ENCODE measurements around the gene EBF4.

EBF4 gene

DNA sequence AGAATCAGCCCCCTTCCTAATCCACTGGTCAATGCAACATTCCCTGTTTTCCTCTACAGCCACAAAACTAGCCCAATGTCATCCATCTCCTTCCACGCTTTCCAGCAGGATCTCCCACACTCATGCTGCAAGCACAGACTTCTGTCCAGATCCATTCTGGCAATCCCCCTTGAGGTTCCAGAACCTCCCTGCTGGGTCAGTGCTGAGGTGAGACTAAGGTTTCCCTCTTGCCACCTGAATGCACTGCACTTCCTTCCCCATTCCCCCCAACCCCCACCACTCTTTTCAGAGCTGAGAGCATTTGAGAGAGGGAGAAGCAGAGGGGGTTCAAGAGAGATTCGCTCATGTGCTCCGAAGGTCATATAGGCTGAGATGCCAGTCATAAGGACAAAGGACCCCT lies 43.9 kb downstream of the EBF4 start:
- no peak for DNase-seq (ENCODE audit: low spot score in 2 of 2)
- peaks cover 2% of the 10 kb centered on the region for H3K4me1 Mint-ChIP-seq
- H3K27me3 Mint-ChIP-seq = peaks cover 13% of the 10 kb centered on the region
- peaks cover 8% of the 10 kb centered on the region for H3K9me3 Mint-ChIP-seq
- H3K36me3 Mint-ChIP-seq = no peaks in the 10 kb centered on the region
- H3K27ac Mint-ChIP-seq = no peak overlapping the region
- ATAC-seq (ENCODE audit: low read depth) = no peak
- H3K4me3 Mint-ChIP-seq = no peak overlapping the region

DNA sequence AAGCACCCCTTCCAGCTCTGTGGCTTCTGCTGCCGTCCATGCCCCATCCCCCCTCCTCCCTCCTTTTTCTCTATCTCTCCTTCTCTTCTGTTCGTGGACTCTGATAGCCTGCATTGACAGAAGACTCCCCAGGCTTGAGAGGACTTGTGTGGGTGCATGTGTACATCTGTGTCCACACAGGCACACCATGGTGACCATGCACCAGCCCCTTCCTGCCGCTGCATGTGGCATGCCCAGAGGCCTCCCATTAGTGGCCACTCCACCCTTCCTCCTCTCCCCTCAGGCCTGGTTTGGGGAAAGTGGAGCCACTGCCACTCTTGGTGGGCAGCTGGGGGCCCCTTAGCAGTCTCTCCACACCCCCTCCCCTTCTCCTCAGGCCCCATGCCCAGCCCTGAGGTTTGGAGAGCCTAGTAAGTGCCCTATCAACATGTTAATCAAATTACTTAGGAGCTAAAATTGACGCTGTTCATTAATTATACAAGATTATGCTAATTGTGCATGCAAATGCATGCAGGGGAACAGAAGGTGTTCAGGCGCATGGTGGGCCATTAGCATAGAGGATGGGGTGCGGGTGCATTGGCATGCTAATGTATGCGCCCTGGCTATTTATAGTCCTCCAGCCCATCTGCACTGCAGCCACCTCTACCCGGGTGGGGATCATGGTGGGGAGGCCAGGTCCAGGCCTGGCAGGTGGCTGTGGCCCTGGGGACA lies 45.9 kb downstream of the EBF4 start:
- H3K27me3 Mint-ChIP-seq = peaks cover 23% of the 10 kb centered on the region
- H3K9me3 Mint-ChIP-seq = peaks cover under 1% of the 10 kb centered on the region
- ATAC-seq (ENCODE audit: low read depth) (no peak), DNase-seq (ENCODE audit: low spot score in 2 of 2) (no peak)
- no peak overlapping the region for H3K27ac Mint-ChIP-seq
- no peak overlapping the region for H3K4me3 Mint-ChIP-seq
- H3K36me3 Mint-ChIP-seq = no peaks in the 10 kb centered on the region
- H3K4me1 Mint-ChIP-seq = peaks cover 8% of the 10 kb centered on the region

DNA sequence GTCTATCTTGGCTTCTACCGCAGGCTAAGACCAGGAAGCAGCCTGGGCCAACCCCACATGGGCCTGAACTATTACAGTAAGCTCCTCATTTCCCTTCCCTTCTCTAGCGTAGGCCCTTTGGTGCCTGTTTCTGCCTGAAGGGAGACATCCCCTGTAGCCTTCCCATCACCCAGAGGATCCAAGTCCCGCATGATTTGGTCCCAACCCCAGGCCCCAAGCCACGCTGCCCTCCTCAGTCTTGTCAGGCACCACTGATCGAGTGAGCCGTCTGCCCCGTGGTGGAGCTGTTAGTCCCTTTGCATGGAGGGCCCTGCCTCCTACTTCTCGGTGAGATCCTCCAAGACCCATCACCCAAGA lies 46.4 kb downstream of the EBF4 start:
- Mint-ChIP-seq H3K27me3 (peaks cover 24% of the 10 kb centered on the region), H3K36me3 (no peaks in the 10 kb centered on the region), H3K27ac (no peak overlapping the region), H3K9me3 (no peaks in the 10 kb centered on the region), H3K4me1 (peaks cover 8% of the 10 kb centered on the region), H3K4me3 (no peak overlapping the region)
- DNase-seq (ENCODE audit: low spot score in 2 of 2) (no peak), ATAC-seq (ENCODE audit: low read depth) (no peak)

DNA sequence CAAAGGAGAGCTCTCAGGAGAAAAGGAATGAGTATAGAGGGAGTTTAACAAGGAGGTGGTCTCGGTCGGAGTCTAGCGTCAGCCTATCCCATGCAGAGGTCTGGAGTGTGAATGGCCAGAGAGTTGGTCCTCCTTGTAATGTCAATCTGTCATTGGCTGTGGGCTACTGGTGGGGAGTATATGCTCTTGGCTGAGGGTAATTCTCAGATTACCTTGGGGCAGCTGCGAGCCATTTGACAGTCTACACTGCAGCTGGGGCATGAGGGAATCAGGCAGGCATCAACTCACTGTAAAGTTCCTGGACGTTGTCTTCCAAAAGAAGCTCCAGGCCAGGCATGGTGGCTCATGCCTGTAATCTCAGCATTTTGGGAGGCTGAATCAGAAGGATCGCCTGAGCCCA lies 48.1 kb downstream of the EBF4 start:
- Mint-ChIP-seq H3K9me3 (no peaks in the 10 kb centered on the region), H3K36me3 (no peaks in the 10 kb centered on the region), H3K27me3 (peaks cover 26% of the 10 kb centered on the region), H3K27ac (no peak overlapping the region), H3K4me3 (no peak overlapping the region), H3K4me1 (peaks cover 8% of the 10 kb centered on the region)
- DNase-seq (ENCODE audit: low spot score in 2 of 2) (no peak), ATAC-seq (ENCODE audit: low read depth) (no peak)

DNA sequence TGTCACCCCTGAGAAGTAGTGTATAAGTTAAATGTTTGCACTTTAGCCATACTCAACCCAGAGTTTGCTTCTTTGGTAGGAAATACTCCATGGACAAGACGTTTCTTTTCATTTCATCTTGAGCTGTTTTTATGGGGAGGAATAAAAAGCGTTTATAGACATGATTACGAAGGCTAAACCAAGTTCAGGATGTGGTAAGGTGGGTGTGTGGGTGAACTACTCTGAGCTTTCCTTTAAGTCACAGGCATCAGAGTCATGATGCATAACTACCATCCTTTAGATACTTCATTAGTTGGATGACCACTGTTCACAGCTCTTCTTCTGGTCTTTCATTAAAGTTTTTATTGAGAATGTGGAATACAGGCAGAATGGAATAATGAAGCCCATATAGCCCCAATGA lies 48.9 kb downstream of the EBF4 start:
- DNase-seq (ENCODE audit: low spot score in 2 of 2) = no peak
- no peaks in the 10 kb centered on the region for H3K9me3 Mint-ChIP-seq
- no peak overlapping the region for H3K4me3 Mint-ChIP-seq
- peaks cover 10% of the 10 kb centered on the region for H3K4me1 Mint-ChIP-seq
- H3K36me3 Mint-ChIP-seq = no peaks in the 10 kb centered on the region
- no peak overlapping the region for H3K27ac Mint-ChIP-seq
- H3K27me3 Mint-ChIP-seq = peaks cover 26% of the 10 kb centered on the region
- ATAC-seq (ENCODE audit: low read depth) = no peak

DNA sequence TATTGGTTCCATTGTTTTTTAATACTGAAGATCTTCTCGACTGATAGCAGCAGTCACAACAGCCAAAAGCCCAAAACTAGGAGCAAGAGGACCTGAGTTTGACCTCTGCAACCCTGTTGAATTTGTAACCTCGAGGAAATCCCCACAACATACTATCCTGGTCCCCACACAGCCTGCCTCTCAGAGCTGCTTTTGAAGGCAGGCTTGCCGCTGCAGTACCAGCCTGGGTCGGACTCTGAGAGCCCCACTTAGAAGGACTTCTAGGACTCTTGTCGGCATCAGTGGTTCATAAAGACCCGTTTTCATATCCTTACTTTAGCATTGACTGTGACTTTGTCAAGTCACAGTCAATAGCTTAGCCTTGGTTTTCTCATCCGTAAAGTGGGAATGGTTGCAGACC lies 49.3 kb downstream of the EBF4 start:
- Mint-ChIP-seq H3K27ac (no peak overlapping the region), H3K27me3 (peaks cover 23% of the 10 kb centered on the region), H3K4me3 (no peak overlapping the region), H3K36me3 (no peaks in the 10 kb centered on the region), H3K9me3 (no peaks in the 10 kb centered on the region), H3K4me1 (peaks cover 10% of the 10 kb centered on the region)
- DNase-seq (ENCODE audit: low spot score in 2 of 2) = no peak
- ATAC-seq (ENCODE audit: low read depth) = no peak

DNA sequence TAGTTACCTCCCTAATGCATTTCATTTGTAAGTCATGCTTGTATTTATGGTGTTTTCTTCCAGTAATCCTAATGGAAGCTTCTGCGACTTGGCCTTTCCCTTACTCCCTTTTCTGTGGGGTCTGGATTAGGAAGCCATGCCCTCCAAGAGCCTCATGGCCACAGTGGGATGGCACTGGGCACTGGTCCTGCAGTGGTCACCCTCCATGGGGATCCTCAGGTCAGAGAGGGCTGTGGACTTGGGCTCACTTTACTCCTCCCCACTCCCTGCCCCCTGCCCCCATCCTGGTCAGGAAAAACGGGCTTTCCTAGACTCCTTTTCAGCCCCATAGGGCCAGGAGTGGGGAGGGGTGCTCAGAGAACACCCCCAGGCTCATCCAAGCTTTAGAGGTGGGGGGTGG lies 49.9 kb downstream of the EBF4 start:
- Mint-ChIP-seq H3K27me3 (peaks cover 23% of the 10 kb centered on the region), H3K9me3 (no peaks in the 10 kb centered on the region), H3K27ac (no peak overlapping the region), H3K4me1 (peaks cover 10% of the 10 kb centered on the region), H3K36me3 (no peaks in the 10 kb centered on the region), H3K4me3 (no peak overlapping the region)
- ATAC-seq (ENCODE audit: low read depth) (no peak), DNase-seq (ENCODE audit: low spot score in 2 of 2) (no peak)

DNA sequence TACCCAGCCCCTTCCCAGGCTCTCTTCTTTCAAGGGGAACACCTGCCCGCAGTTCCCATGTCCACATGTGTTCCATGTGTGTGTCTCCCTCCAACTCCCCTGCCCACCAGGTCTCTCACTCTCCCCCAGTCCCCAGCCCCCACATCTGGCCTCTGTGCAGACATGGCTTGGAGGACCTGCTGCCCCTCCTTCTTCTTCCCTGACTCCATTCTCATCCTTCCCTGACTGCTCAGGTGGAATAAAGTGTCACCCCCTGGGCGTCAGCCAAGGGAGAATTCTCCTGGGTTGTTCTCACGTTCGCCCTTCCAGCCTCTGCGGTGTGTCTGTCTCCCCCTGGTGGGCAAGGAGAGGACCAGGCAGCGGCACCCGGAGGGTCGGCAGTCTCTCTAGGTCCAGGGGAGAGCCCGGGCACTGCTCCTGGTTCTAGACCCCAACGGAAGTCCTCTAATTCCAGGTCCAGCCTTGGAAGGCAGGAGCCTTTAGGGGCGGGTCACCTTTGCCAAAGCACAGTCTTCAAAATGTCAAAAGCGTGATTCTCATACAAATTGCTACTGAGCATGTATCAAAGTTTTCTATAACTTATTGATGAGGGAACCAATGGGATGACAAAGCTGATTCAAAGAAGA lies 50.5 kb downstream of the EBF4 start:
- peaks cover 10% of the 10 kb centered on the region for H3K4me1 Mint-ChIP-seq
- peak; percentile 51 to 66 for DNase-seq (ENCODE audit: low spot score in 2 of 2)
- peak; percentile 81 for ATAC-seq (ENCODE audit: low read depth)
- H3K27me3 Mint-ChIP-seq = peaks cover 28% of the 10 kb centered on the region
- no peaks in the 10 kb centered on the region for H3K36me3 Mint-ChIP-seq
- H3K4me3 Mint-ChIP-seq = no peak overlapping the region
- H3K27ac Mint-ChIP-seq = no peak overlapping the region
- H3K9me3 Mint-ChIP-seq = peaks cover 3% of the 10 kb centered on the region

DNA sequence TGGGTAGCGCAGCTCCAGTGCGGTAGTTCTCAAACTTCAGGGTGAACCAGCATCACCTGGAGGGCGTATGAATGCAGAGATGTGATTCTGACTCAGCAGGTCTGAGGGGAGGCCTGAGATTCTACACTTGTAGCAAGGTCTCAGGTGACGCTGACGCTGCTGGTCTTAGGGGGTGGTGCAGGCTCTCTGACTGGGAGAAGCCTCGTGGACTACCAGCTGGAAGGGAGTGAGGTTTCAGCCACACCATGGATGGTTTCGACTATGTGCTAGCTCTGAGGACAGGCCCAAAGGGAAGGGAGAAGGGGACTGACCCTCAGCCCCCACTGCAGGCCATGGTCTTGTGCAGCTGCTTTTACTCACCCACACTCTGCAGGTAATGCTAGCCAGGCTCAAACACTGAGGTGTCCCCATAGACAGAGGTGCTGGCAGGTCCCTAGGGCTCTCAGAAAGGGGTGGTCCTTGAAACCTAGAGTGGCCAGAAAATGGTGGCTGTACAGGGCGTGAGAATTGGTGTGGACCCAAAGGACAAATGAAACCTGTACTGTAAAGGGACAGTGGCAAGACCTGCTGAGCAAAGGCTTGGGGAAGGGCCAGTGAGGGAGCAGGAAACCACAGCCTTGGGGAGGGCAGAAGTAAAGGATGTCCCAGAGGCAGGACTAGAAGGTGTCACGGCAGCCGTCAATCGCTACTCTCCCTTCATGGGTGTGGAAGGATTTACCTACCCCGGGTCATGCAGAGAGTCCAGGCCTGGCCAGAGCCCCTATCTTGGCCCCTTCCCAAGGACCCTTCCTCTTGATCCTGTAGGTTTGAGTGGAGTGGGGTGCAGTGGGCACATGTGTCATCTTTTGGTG lies 52.7 kb downstream of the EBF4 start:
- no peak for DNase-seq (ENCODE audit: low spot score in 2 of 2)
- H3K9me3 Mint-ChIP-seq = peaks cover 3% of the 10 kb centered on the region
- peaks cover 13% of the 10 kb centered on the region for H3K4me1 Mint-ChIP-seq
- H3K27ac Mint-ChIP-seq = no peak overlapping the region
- H3K27me3 Mint-ChIP-seq = peaks cover 29% of the 10 kb centered on the region
- H3K4me3 Mint-ChIP-seq = no peak overlapping the region
- ATAC-seq (ENCODE audit: low read depth) = no peak
- H3K36me3 Mint-ChIP-seq = no peaks in the 10 kb centered on the region

DNA sequence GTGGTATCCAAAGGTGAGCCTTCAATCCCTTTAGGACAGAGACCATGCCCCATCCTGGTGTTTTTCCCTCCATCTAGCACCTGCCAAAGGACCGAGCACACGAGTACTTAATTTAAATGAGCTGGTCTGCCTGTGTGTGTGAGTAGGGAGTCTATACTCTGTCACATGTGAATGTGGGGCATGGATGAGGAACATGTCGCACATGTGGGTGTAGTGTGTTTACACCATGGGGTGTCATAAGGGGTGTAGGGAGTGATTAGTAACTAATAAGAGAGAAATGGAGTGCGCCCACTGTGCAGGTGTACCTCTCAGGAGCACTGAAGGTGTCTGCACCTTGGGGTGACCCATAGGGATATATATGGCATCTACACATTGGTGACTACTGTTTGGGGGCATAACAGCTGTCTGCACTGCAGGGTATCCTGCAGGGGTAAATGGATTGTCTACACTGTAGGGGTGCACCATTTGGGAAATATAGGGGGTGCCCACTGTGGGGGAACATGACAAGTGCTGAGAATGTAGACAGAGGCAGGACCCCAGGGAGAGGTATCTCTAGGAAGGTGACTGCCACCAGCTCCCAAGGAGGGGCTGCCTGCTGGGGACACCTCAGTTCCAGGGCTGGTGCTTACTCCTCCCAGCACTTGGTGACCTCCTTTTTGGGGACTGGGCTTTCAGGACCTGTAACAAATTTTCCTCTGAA lies 53.5 kb downstream of the EBF4 start:
- H3K27me3 Mint-ChIP-seq = peaks cover 36% of the 10 kb centered on the region
- no peak for ATAC-seq (ENCODE audit: low read depth)
- no peak overlapping the region for H3K27ac Mint-ChIP-seq
- peaks cover 3% of the 10 kb centered on the region for H3K9me3 Mint-ChIP-seq
- no peak for DNase-seq (ENCODE audit: low spot score in 2 of 2)
- peaks cover 20% of the 10 kb centered on the region for H3K4me1 Mint-ChIP-seq
- no peaks in the 10 kb centered on the region for H3K36me3 Mint-ChIP-seq
- H3K4me3 Mint-ChIP-seq = no peak overlapping the region

DNA sequence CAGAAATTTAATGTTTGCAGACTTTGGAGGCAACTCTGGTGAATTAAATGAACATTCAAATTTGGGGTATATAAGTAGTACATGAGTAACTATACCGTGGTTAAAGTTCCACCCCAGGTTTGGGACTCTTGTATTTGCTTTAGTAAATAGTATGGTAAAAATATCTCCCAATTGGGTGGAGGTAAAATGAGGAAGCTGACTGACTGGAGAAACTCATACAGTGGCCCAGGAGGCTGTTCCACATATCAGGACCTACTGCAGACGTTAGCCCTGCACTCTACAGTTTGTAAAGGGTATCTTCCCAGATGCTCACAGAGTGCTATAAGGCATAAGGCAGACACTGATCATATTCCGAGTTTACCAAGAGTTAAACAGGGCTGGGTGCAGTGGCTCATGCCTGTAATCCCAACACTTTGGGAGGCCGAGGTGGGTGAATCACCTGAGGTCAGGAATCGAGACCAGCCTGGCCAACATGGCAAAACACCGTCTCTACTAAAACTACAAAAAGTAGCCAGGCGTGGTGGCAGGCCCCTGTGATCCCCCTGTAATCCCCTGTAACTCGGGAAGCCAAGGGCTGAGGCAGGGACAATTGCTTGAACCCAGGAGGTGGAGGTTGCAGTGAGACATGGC lies 54.2 kb downstream of the EBF4 start:
- ATAC-seq (ENCODE audit: low read depth) (no peak), DNase-seq (ENCODE audit: low spot score in 2 of 2) (no peak)
- H3K4me1 Mint-ChIP-seq = peaks cover 18% of the 10 kb centered on the region
- no peak overlapping the region for H3K4me3 Mint-ChIP-seq
- peaks cover 36% of the 10 kb centered on the region for H3K27me3 Mint-ChIP-seq
- no peaks in the 10 kb centered on the region for H3K36me3 Mint-ChIP-seq
- H3K9me3 Mint-ChIP-seq = peaks cover 3% of the 10 kb centered on the region
- H3K27ac Mint-ChIP-seq = no peak overlapping the region

DNA sequence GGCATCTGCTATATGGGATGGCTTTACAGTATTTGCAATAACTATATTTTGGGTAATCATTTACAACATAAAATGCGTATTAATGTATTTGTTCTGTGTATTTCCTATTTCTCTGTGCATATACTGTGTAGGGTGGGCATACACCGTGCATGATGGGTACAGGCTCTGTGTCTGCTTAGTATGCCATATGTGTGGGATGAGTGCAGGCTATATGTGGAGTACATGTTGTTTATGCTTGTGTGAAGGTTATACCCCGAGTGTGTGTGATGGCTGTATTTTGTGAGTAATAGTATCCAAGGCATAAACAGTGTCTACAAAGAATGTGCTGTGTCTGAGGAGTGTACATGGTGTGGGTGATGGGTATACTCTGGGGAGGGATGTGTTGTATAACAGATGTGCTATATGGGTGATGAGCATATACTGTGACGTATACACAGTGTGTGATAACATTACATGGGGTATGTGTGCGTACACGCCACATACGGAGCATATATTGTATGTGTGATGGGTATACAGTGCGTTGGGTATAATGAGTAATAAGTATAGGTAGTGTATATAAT lies 55.2 kb downstream of the EBF4 start:
- Mint-ChIP-seq H3K9me3 (peaks cover 3% of the 10 kb centered on the region), H3K4me3 (no peak overlapping the region), H3K27me3 (peaks cover 31% of the 10 kb centered on the region), H3K27ac (no peak overlapping the region), H3K36me3 (no peaks in the 10 kb centered on the region), H3K4me1 (peaks cover 18% of the 10 kb centered on the region)
- DNase-seq (ENCODE audit: low spot score in 2 of 2) = no peak
- no peak for ATAC-seq (ENCODE audit: low read depth)

DNA sequence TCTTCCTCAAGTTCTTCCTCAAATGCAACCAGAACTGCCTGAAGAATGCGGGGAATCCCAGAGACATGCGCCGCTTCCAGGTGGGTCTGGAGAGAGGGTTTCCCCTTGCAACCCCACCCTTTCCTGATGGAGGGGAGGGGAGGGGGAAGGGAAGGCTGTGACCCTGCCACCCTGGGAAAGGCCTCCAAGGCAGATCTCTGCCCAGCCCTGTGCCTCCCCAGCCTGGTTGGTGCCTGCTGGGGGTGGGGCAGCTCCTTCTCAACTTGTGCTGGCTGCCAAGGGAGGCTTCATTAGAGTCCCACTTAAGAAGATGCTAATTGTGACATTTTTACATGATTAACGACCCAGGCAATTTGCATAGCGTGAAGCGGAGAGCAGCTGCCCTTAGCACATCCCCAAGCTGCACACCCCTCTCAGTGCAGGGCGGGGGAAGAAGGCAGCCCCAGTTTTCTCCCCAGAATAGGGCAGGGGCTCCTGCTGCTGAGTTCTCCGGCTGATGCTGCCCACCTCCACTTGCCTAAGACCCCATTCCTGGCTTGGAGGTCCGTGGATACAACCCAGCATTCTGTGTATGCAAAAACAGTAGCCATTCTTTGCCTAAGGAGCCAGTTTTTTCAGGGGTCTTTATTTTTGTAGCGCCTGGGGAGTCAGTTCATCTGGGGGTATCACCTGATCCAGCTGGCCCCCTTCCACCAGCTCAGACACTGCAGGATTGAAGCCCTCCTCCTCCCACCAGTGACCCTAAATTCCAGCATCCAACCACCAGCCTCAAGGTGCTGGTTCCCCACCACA lies 56.2 kb downstream of the EBF4 start:
- peaks cover 3% of the 10 kb centered on the region for H3K9me3 Mint-ChIP-seq
- H3K4me3 Mint-ChIP-seq = no peak overlapping the region
- H3K36me3 Mint-ChIP-seq = no peaks in the 10 kb centered on the region
- peaks cover 19% of the 10 kb centered on the region for H3K4me1 Mint-ChIP-seq
- no peak overlapping the region for H3K27ac Mint-ChIP-seq
- ATAC-seq (ENCODE audit: low read depth) = peak; percentile 22
- H3K27me3 Mint-ChIP-seq = peaks cover 31% of the 10 kb centered on the region
- no peak for DNase-seq (ENCODE audit: low spot score in 2 of 2)
